Large intestine (tissue), 3 donors: ENCODE results near the gene SMTN. TPM values are rescaled to one million over a fixed set of nuclear protein-coding genes. Genes with fewer than 3 reads are reported as not detected.

Experiments used
- DNase-seq, 2 donors: peaks; one replicate each; pipeline versions ENCODE4 v3.0.0 to v3.0.0-alpha.2; 2013
- H3K27ac ChIP-seq: one replicate; pipeline ENCODE4 v1.5.1; 2013; ENCODE audit warnings: low read length
- H3K27me3 ChIP-seq: 2 replicates; pipeline ENCODE4 v1.6.1; 2013; ENCODE audit warnings: low read length; ENCODE audit not compliant: control insufficient read depth, insufficient read depth
- H3K36me3 ChIP-seq: 2 replicates; pipeline ENCODE4 v1.6.1; 2013; ENCODE audit warnings: low read length; ENCODE audit not compliant: control insufficient read depth, insufficient read depth
- H3K4me1 ChIP-seq: one replicate; pipeline ENCODE4 v1.6.1; 2013; ENCODE audit warnings: low read length; ENCODE audit not compliant: control insufficient read depth, insufficient read depth
- H3K4me3 ChIP-seq: one replicate; pipeline ENCODE4 v1.5.1; 2013; ENCODE audit warnings: low read length
- H3K9me3 ChIP-seq: one replicate; pipeline ENCODE4 v1.6.1; 2013; ENCODE audit warnings: mild to moderate bottlenecking, low read depth, low read length, moderate library complexity; ENCODE audit not compliant: control insufficient read depth
- WGBS: methylation state at CpG from one replicate; pipeline ENCODE4 v1.1.5; 2013; ENCODE audit warnings: low lambda C conversion rate; ENCODE audit not compliant: insufficient coverage; 5-methylcytosine and 5-hydroxymethylcytosine counted together
- polyA plus RNA-seq: library from polyadenylated mRNA; unstranded; fragments of 120-200 nt; gene quantifications from one replicate; pipeline ENCODE4 v1.2.1, GENCODE V29; 2013

SMTN gene
- polyA plus RNA-seq, 1 donor: 96.3 TPM

DNA sequence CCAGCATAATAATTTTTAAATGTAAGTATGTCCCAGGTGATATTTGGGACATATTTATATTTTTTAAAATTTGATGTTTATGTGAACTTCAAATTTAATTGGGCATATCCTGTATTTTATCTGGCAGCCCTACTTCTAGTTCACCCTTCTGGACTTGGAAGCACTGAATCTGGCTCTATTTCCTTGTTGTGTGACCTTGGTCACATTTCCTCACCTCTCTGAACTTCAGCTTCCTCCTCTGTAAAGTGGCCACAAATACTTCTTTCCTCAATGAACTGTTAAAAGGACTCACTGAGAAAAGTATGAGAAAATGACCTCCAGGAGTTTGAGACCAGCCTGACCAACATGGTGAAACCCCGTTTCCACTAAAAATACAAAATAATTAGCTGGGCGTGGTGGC, 70.8 kb downstream of the SMTN start:
- H3K4me1 ChIP-seq: peaks cover 2% of the 10 kb centered on the region
- H3K36me3 ChIP-seq: no peaks in the 10 kb centered on the region
- no peaks in the 10 kb centered on the region for H3K9me3 ChIP-seq
- no peak for DNase-seq
- 100% methylated on average over 1 of the region's 2 CpGs for WGBS
- H3K27ac ChIP-seq: no peak overlapping the region
- H3K4me3 ChIP-seq: no peak overlapping the region
- H3K27me3 ChIP-seq: no peaks in the 10 kb centered on the region

DNA sequence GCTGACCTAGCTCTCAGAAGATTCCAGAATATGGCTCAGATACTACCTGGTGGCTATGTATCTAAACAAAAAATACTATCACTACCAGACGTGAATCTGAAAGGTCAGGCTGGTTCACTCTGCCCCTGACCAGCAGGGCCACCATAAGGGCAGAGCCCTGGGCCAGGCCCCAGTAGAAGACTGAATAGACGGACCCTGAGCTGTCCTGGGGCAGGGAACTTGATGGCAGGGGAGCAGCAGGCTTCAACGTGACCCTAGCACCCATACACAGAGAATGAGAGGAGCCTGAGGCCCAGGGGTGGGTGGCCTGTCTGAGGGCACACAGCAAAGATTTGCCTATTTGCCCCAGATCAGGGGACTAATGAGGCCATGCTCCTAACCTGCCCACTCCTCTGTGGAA, 72.2 kb downstream of the SMTN start:
- H3K27me3 ChIP-seq: no peaks in the 10 kb centered on the region
- H3K9me3 ChIP-seq: no peaks in the 10 kb centered on the region
- H3K4me1 ChIP-seq: peaks cover 2% of the 10 kb centered on the region
- no peak overlapping the region for H3K27ac ChIP-seq
- no peak overlapping the region for H3K4me3 ChIP-seq
- DNase-seq: no peak
- WGBS: no CpG with 5 or more reads among the region's 3 CpGs
- H3K36me3 ChIP-seq: no peaks in the 10 kb centered on the region

Other genes with a start within 250 kb of the SMTN start
- gene MORC2, start 112.5 kb upstream of the SMTN start, polyA plus RNA-seq: 28.2 TPM
- gene TUG1, start 112.1 kb upstream of the SMTN start, polyA plus RNA-seq: 135 TPM
- gene SELENOM, start 26.2 kb downstream of the SMTN start, polyA plus RNA-seq: 52.7 TPM
- gene INPP5J, start 41.6 kb downstream of the SMTN start, polyA plus RNA-seq: 15.1 TPM
- 0.01 TPM for gene PLA2G3, start 59.2 kb downstream of the SMTN start, polyA plus RNA-seq
- 51.8 TPM for gene RNF185, start 78.9 kb downstream of the SMTN start, polyA plus RNA-seq
- 52.7 TPM for gene LIMK2, start 131.0 kb downstream of the SMTN start, polyA plus RNA-seq
- gene PIK3IP1, start 211.2 kb downstream of the SMTN start, polyA plus RNA-seq: 13.9 TPM